ENCODE data around the gene ZSCAN9. TPM values are rescaled to one million over a fixed set of nuclear protein-coding genes. Genes with fewer than 3 reads are reported as not detected.
A peak's percentile ranks its signal among the peaks of the same experiment; 100 is the strongest.

The ZSCAN9 gene
- total RNA-seq, 1 donor from 2014 or later = 12.1 TPM

- no peak for DNase-seq (ENCODE audit: low read depth)
- Histone ChIP-seq H3K27me3 (ENCODE audit: control insufficient read depth, insufficient read depth, low read length) (peaks cover 1% of the 10 kb centered on the region), H3K4me3 (ENCODE audit: low read depth, low read length) (no peak overlapping the region), H3K36me3 (ENCODE audit: control insufficient read depth, insufficient read depth, low read length) (no peaks in the 10 kb centered on the region)
- TF ChIP-seq CTCF (IDR thresholded peaks at IDR 0.05; ENCODE audit: insufficient read depth, low read length, severe bottlenecking) = no peak
- no peak for FAIRE-seq
Measured at GRCh38 chr6:28203201-28203600, 21.9 kb upstream of the ZSCAN9 start.

GRCh38 chr6:28205879-28206278 lies 19.2 kb upstream of the ZSCAN9 start:
- H3K27me3 ChIP-seq (ENCODE audit: control insufficient read depth, insufficient read depth, low read length) = peaks cover 3% of the 10 kb centered on the region

GRCh38 chr6:28206527-28206926 lies 18.5 kb upstream of the ZSCAN9 start:
- peaks cover 3% of the 10 kb centered on the region for H3K27me3 ChIP-seq (ENCODE audit: control insufficient read depth, insufficient read depth, low read length)
- no peak for TF ChIP-seq CTCF (IDR thresholded peaks at IDR 0.05; ENCODE audit: insufficient read depth, low read length, severe bottlenecking)
- DNase-seq (ENCODE audit: low read depth) (no peak), FAIRE-seq (no peak)
- H3K4me3 ChIP-seq (ENCODE audit: low read depth, low read length) = no peak overlapping the region
- no peaks in the 10 kb centered on the region for H3K36me3 ChIP-seq (ENCODE audit: control insufficient read depth, insufficient read depth, low read length)

More at GRCh38 chr6:28205879-28206278, 19.2 kb upstream of the ZSCAN9 start:
- Histone ChIP-seq H3K4me3 (ENCODE audit: low read depth, low read length) (no peak overlapping the region), H3K36me3 (ENCODE audit: control insufficient read depth, insufficient read depth, low read length) (no peaks in the 10 kb centered on the region)
- FAIRE-seq (no peak), DNase-seq (ENCODE audit: low read depth) (no peak)
- TF ChIP-seq CTCF (IDR thresholded peaks at IDR 0.05; ENCODE audit: insufficient read depth, low read length, severe bottlenecking) = no peak

GRCh38 chr6:28206928-28207509 lies 18.1 kb upstream of the ZSCAN9 start:
- FAIRE-seq (no peak), DNase-seq (ENCODE audit: low read depth) (no peak)
- no peaks in the 10 kb centered on the region for H3K36me3 ChIP-seq (ENCODE audit: control insufficient read depth, insufficient read depth, low read length)
- no peak for TF ChIP-seq CTCF (IDR thresholded peaks at IDR 0.05; ENCODE audit: insufficient read depth, low read length, severe bottlenecking)
- H3K27me3 ChIP-seq (ENCODE audit: control insufficient read depth, insufficient read depth, low read length) = peaks cover 3% of the 10 kb centered on the region
- H3K4me3 ChIP-seq (ENCODE audit: low read depth, low read length) = peak overlapping the region; percentile 40

- Histone ChIP-seq H3K27me3 (ENCODE audit: control insufficient read depth, insufficient read depth, low read length) (peaks cover 3% of the 10 kb centered on the region), H3K36me3 (ENCODE audit: control insufficient read depth, insufficient read depth, low read length) (no peaks in the 10 kb centered on the region), H3K4me3 (ENCODE audit: low read depth, low read length) (peak overlapping the region; percentile 40)
- FAIRE-seq (no peak), DNase-seq (ENCODE audit: low read depth) (peak; percentile 31)
- TF ChIP-seq CTCF (IDR thresholded peaks at IDR 0.05; ENCODE audit: insufficient read depth, low read length, severe bottlenecking) = no peak
Measured at GRCh38 chr6:28207510-28208110, 17.5 kb upstream of the ZSCAN9 start.
